ENCODE results near the gene NRM. TPM values are rescaled to one million over a fixed set of nuclear protein-coding genes. Genes with fewer than 3 reads are reported as not detected.

Gene NRM
- total and polyA plus RNA-seq, 2 experiments from 2014 or later = 13.8 to 33.8 TPM

DNA sequence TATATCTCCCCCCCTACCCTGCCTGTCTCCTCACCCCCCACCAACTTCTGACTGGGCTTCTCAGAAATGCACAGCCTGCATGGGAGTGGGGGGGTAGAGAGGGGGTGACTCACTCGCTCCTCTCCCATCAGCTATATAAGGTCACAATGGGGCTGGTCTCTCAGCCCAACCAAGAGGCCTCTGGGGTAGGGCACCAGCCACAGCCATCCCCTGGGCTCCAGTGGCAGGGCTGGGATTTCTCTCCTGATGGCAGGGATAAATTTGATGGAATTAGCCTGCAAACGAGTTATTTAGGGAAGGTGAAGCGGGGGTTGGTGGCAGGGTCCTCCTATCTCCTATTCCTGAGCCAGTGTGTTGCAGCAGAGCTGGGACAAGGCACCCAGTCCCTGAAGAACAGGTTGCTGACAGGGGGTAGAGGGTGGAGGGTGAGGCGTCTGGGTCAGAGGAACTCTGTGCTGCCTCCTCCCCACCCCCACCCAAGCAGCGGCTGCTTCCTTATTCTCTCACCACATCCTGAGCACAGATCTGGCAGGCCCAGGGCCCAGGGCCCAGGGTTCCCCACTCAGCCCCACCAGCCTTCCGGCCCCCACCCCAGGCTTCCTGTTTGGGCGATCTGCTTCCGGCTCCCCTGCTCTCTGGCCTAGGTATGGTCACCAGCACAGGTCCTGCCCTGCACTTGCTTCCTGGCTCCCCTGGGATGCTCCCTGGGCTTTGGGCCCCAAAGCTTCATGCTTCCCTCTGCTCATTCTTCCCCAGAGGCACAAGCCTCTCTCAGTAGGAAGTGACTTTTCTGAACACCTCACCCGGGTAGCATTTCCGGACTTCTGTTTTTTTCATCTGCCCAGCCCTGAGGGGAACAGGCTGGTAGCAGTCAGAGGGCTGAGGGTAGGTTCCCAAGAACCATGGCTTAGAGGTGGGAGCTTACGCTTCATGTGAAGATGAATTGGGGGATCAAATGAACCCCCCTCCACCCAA, 8.4 kb downstream of the NRM start:
- peaks cover 21% of the 10 kb centered on the region for H3K36me3 Mint-ChIP-seq (ENCODE audit: low read depth)
- peaks cover 21% of the 10 kb centered on the region for H3K27me3 Mint-ChIP-seq (ENCODE audit: insufficient read depth, low read depth, poor library complexity)
- Histone ChIP-seq H3F3A (replicated peaks; ENCODE audit: low read depth) (0 out of 2 replicates have a peak, but pooled peaks cover 9% of the 10 kb centered on the region), H4K20me1 (replicated peaks; ENCODE audit: insufficient read depth) (no peaks in the 10 kb centered on the region; the same call in 1 of the 2 replicates), H3K36me3 (ENCODE audit: insufficient read depth) (no peaks in the 10 kb centered on the region), H3K27me3 (ENCODE audit: insufficient read depth) (0 out of 2 replicates have a peak, but pooled peaks cover 5% of the 10 kb centered on the region), H3K27ac (ENCODE audit: low read depth) (peak overlapping the region; percentile 74), H3K4me3 (peak overlapping the region; percentile 46), H3K9me2 (ENCODE audit: insufficient read depth) (no peaks in the 10 kb centered on the region), H3K4me1 (ENCODE audit: insufficient read depth) (peaks cover 45% of the 10 kb centered on the region), H3K4me2 (peak overlapping the region; percentile 76), H2AFZ (no peak overlapping the region), H3K79me2 (replicated peaks; ENCODE audit: insufficient read depth) (peaks cover 22% of the 10 kb centered on the region)
- peak; percentile 50 for DNase-seq (ENCODE audit: low spot score)
- H3K4me3 Mint-ChIP-seq = peak overlapping the region; percentile 63
- H3K9me3 Mint-ChIP-seq = no peaks in the 10 kb centered on the region; the same call in 2 of the 3 replicates
- TF ChIP-seq EZH2 (IDR thresholded peaks at IDR 0.05; ENCODE audit: low read depth, unreplicated experiment) = no peak
- TF ChIP-seq EZH2phosphoT487 (IDR thresholded peaks at IDR 0.05; ENCODE audit: unreplicated experiment) = no peak
- no peak for TF ChIP-seq JUNB (IDR thresholded peaks at IDR 0.05; ENCODE audit: unreplicated experiment)
- no peak for TF ChIP-seq REST (IDR thresholded peaks at IDR 0.05; ENCODE audit: unreplicated experiment)
- TF ChIP-seq NANOG (IDR thresholded peaks at IDR 0.05; ENCODE audit: borderline replicate concordance) = no peak
- no peak for TF ChIP-seq CREB1 (CRISPR knock-in tag; IDR thresholded peaks at IDR 0.05; ENCODE audit: low read depth)
- TF ChIP-seq, protein P1, sequence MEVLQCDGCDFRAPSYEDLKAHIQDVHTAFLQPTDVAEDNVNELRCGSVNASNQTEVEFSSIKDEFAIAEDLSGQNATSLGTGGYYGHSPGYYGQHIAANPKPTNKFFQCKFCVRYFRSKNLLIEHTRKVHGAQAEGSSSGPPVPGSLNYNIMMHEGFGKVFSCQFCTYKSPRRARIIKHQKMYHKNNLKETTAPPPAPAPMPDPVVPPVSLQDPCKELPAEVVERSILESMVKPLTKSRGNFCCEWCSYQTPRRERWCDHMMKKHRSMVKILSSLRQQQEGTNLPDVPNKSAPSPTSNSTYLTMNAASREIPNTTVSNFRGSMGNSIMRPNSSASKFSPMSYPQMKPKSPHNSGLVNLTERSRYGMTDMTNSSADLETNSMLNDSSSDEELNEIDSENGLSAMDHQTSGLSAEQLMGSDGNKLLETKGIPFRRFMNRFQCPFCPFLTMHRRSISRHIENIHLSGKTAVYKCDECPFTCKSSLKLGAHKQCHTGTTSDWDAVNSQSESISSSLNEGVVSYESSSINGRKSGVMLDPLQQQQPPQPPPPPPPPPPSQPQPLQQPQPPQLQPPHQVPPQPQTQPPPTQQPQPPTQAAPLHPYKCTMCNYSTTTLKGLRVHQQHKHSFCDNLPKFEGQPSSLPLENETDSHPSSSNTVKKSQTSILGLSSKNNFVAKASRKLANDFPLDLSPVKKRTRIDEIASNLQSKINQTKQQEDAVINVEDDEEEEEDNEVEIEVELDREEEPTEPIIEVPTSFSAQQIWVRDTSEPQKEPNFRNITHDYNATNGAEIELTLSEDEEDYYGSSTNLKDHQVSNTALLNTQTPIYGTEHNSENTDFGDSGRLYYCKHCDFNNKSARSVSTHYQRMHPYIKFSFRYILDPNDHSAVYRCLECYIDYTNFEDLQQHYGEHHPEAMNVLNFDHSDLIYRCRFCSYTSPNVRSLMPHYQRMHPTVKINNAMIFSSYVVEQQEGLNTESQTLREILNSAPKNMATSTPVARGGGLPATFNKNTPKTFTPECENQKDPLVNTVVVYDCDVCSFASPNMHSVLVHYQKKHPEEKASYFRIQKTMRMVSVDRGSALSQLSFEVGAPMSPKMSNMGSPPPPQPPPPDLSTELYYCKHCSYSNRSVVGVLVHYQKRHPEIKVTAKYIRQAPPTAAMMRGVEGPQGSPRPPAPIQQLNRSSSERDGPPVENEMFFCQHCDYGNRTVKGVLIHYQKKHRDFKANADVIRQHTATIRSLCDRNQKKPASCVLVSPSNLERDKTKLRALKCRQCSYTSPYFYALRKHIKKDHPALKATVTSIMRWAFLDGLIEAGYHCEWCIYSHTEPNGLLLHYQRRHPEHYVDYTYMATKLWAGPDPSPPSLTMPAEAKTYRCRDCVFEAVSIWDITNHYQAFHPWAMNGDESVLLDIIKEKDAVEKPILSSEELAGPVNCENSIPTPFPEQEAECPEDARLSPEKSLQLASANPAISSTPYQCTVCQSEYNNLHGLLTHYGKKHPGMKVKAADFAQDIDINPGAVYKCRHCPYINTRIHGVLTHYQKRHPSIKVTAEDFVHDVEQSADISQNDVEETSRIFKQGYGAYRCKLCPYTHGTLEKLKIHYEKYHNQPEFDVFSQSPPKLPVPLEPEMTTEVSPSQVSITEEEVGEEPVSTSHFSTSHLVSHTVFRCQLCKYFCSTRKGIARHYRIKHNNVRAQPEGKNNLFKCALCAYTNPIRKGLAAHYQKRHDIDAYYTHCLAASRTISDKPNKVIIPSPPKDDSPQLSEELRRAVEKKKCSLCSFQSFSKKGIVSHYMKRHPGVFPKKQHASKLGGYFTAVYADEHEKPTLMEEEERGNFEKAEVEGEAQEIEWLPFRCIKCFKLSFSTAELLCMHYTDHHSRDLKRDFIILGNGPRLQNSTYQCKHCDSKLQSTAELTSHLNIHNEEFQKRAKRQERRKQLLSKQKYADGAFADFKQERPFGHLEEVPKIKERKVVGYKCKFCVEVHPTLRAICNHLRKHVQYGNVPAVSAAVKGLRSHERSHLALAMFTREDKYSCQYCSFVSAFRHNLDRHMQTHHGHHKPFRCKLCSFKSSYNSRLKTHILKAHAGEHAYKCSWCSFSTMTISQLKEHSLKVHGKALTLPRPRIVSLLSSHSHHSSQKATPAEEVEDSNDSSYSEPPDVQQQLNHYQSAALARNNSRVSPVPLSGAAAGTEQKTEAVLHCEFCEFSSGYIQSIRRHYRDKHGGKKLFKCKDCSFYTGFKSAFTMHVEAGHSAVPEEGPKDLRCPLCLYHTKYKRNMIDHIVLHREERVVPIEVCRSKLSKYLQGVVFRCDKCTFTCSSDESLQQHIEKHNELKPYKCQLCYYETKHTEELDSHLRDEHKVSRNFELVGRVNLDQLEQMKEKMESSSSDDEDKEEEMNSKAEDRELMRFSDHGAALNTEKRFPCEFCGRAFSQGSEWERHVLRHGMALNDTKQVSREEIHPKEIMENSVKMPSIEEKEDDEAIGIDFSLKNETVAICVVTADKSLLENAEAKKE (CRISPR knock-in tag; IDR thresholded peaks at IDR 0.05) = no peak
- TF ChIP-seq ZNF331 (CRISPR knock-in tag; IDR thresholded peaks at IDR 0.05; ENCODE audit: low read depth) = no peak
- TF ChIP-seq ETS1 (IDR thresholded peaks at IDR 0.05) = no peak
- no peak for TF ChIP-seq STAT1 (IDR thresholded peaks at IDR 0.05; ENCODE audit: unreplicated experiment)
- no peak for TF ChIP-seq POLR2AphosphoS5 (IDR thresholded peaks at IDR 0.05; ENCODE audit: low read depth)
- TF ChIP-seq ZNF114 (CRISPR knock-in tag; IDR thresholded peaks at IDR 0.05) = no peak
- peaks cover 57% of the 10 kb centered on the region for H3K4me1 Mint-ChIP-seq
- peak; percentile 15 for ATAC-seq
- H3K27ac Mint-ChIP-seq = peak overlapping the region; percentile 39
